ENCODE results near the gene HSF5. TPM values are rescaled to one million over a fixed set of nuclear protein-coding genes. Genes with fewer than 3 reads are reported as not detected.

Gene HSF5
- total RNA-seq (ENCODE audit: low replicate concordance): 0.03 TPM in 1 of 2 replicates, not detected in the other

- Mint-ChIP-seq H3K9me3 (no peaks in the 10 kb centered on the region), H3K4me3 (no peak within 1 kb of the TSS), H3K27ac (no peak within 1 kb of the TSS), H3K36me3 (peaks cover 29% of the 10 kb centered on the region), H3K27me3 (ENCODE audit: insufficient read depth, low read depth) (no peaks in the 10 kb centered on the region), H3K4me1 (no peaks in the 10 kb centered on the region)
- TF ChIP-seq EZH2phosphoT487 (IDR thresholded peaks at IDR 0.05): no peak
- TF ChIP-seq, protein P1, sequence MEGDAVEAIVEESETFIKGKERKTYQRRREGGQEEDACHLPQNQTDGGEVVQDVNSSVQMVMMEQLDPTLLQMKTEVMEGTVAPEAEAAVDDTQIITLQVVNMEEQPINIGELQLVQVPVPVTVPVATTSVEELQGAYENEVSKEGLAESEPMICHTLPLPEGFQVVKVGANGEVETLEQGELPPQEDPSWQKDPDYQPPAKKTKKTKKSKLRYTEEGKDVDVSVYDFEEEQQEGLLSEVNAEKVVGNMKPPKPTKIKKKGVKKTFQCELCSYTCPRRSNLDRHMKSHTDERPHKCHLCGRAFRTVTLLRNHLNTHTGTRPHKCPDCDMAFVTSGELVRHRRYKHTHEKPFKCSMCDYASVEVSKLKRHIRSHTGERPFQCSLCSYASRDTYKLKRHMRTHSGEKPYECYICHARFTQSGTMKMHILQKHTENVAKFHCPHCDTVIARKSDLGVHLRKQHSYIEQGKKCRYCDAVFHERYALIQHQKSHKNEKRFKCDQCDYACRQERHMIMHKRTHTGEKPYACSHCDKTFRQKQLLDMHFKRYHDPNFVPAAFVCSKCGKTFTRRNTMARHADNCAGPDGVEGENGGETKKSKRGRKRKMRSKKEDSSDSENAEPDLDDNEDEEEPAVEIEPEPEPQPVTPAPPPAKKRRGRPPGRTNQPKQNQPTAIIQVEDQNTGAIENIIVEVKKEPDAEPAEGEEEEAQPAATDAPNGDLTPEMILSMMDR (IDR thresholded peaks at IDR 0.05): no peak
- no peak for TF ChIP-seq EZH2 (IDR thresholded peaks at IDR 0.05)
- H2AFZ ChIP-seq (replicated peaks): no peak within 1 kb of the TSS
- DNase-seq (ENCODE audit: low spot score): no peak
- H3K4me2 ChIP-seq: no peak within 1 kb of the TSS
- no peaks in the 10 kb centered on the region for H3K4me1 ChIP-seq
- H3K27ac ChIP-seq: no peak within 1 kb of the TSS
- no peaks in the 10 kb centered on the region for H3F3A ChIP-seq (ENCODE audit: low read depth)
- H4K20me1 ChIP-seq (ENCODE audit: low read depth): no peaks in the 10 kb centered on the region
- no peaks in the 10 kb centered on the region for H3K27me3 ChIP-seq
- no peak within 1 kb of the TSS for H3K4me3 ChIP-seq
- no peaks in the 10 kb centered on the region for H3K79me2 ChIP-seq (ENCODE audit: low read depth)
- H3K9ac ChIP-seq: no peak within 1 kb of the TSS
- H3K36me3 ChIP-seq: peaks cover 12% of the 10 kb centered on the region
- H3K9me3 ChIP-seq (ENCODE audit: low read depth): no peaks in the 10 kb centered on the region
Measured at GRCh38 chr17:58487589-58488427, at the start of gene HSF5. Gene HSF5 (minus strand): TSS chr17:58488408. CDS start chr17:58488274, 134 bp downstream.

DNA sequence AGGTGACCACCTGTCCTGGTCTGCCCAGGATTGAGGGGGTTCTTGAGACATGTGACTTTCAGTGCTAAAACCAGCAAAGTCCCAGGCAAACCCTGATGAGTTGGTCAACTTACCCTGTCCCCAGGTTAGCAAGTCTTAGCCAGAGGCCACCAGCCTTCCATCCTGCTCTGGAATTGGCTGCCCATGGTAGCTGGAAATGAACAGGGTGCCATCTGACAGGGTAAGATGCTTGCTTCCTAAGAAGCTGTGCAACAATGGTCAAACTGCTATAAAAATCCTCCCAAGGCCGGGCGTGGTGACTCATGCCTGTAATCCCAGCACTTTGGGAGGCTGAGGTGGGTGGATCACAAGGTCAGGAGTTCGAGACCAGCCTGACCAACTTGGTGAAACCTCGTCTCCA lies 49.1 kb upstream of the HSF5 start:
- Histone ChIP-seq H4K20me1 (ENCODE audit: low read depth) (no peaks in the 10 kb centered on the region), H3K27ac (no peak overlapping the region), H3K36me3 (no peaks in the 10 kb centered on the region), H2AFZ (replicated peaks) (no peak overlapping the region), H3F3A (ENCODE audit: low read depth) (peaks cover 7% of the 10 kb centered on the region), H3K4me1 (peaks cover 11% of the 10 kb centered on the region), H3K27me3 (peaks cover 8% of the 10 kb centered on the region), H3K9ac (no peak overlapping the region), H3K9me3 (ENCODE audit: low read depth) (no peaks in the 10 kb centered on the region), H3K4me2 (no peak overlapping the region), H3K4me3 (no peak overlapping the region), H3K79me2 (ENCODE audit: low read depth) (no peaks in the 10 kb centered on the region)
- H3K36me3 Mint-ChIP-seq: no peaks in the 10 kb centered on the region
- H3K27me3 Mint-ChIP-seq (ENCODE audit: insufficient read depth, low read depth): peaks cover 6% of the 10 kb centered on the region
- H3K27ac Mint-ChIP-seq: no peak overlapping the region
- H3K9me3 Mint-ChIP-seq: no peaks in the 10 kb centered on the region
- H3K4me1 Mint-ChIP-seq: peaks cover 20% of the 10 kb centered on the region
- no peak overlapping the region for H3K4me3 Mint-ChIP-seq
- no peak for TF ChIP-seq EZH2 (IDR thresholded peaks at IDR 0.05)
- TF ChIP-seq, protein P1 (IDR thresholded peaks at IDR 0.05): no peak
- no peak for TF ChIP-seq EZH2phosphoT487 (IDR thresholded peaks at IDR 0.05)
- DNase-seq (ENCODE audit: low spot score): no peak

DNA sequence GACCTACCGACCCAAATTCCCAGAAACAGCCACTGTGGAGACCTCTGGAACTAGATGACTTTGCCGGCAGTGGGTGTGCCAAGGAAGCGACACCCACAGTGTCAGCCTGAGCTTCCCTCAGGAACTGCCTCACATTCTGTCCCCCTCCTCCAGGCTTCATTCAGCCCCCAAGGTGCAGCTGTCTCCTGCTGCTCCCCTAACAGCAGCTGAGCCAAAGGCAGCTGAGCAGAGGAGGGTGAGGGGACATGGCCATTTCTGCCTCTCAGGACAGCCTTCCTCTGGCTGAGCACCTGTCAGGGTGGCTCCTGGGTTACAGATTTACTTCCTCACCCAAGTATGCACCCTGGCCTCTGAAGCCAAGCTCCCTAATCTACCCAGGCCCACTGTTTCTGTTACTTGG lies 48.3 kb upstream of the HSF5 start:
- H3K4me1 Mint-ChIP-seq: peaks cover 22% of the 10 kb centered on the region
- Histone ChIP-seq H3K4me2 (no peak overlapping the region), H3K36me3 (no peaks in the 10 kb centered on the region), H3K9ac (no peak overlapping the region), H4K20me1 (ENCODE audit: low read depth) (no peaks in the 10 kb centered on the region), H3F3A (ENCODE audit: low read depth) (peaks cover 11% of the 10 kb centered on the region), H3K27me3 (peaks cover 11% of the 10 kb centered on the region), H3K9me3 (ENCODE audit: low read depth) (no peaks in the 10 kb centered on the region), H3K27ac (no peak overlapping the region), H3K4me3 (no peak overlapping the region), H3K79me2 (ENCODE audit: low read depth) (no peaks in the 10 kb centered on the region), H3K4me1 (peaks cover 11% of the 10 kb centered on the region), H2AFZ (replicated peaks) (no peak overlapping the region)
- no peaks in the 10 kb centered on the region for H3K9me3 Mint-ChIP-seq
- DNase-seq (ENCODE audit: low spot score): no peak
- H3K27ac Mint-ChIP-seq: no peak overlapping the region
- H3K4me3 Mint-ChIP-seq: no peak overlapping the region
- peaks cover 8% of the 10 kb centered on the region for H3K27me3 Mint-ChIP-seq (ENCODE audit: insufficient read depth, low read depth)
- TF ChIP-seq EZH2 (IDR thresholded peaks at IDR 0.05) (no peak), EZH2phosphoT487 (IDR thresholded peaks at IDR 0.05) (no peak)
- TF ChIP-seq, protein P1 (IDR thresholded peaks at IDR 0.05): no peak
- H3K36me3 Mint-ChIP-seq: no peaks in the 10 kb centered on the region

All from neural progenitor cell (in vitro differentiated cells).